ENCODE data around the gene HTT-AS.

DNA sequence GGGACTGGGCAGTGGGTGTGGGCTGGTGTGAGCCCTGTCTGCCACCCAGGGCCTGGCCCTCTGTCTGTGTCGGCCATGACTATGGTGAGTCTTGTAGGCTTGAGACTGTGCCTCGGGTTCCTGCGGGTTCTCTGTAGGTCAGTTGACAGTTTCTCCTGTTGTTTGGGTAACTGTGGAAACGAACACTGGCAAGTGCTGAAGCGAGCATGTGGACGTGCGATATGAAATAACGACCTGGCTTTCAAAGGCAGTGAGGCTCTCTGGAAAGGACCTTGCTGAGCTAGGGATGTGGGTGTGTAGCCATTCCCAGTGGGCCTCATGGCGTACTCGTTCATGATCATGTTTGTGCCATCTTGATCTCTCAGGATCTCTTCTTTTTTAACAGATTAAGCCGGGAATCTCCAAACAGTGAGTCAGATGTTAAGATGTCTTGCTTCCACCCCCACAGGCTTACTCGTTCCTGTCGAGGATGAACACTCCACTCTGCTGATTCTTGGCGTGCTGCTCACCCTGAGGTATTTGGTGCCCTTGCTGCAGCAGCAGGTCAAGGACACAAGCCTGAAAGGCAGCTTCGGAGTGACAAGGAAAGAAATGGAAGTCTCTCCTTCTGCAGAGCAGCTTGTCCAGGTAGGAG, 41.4 kb upstream of the HTT-AS start:
- TF ChIP-seq, protein P1, sequence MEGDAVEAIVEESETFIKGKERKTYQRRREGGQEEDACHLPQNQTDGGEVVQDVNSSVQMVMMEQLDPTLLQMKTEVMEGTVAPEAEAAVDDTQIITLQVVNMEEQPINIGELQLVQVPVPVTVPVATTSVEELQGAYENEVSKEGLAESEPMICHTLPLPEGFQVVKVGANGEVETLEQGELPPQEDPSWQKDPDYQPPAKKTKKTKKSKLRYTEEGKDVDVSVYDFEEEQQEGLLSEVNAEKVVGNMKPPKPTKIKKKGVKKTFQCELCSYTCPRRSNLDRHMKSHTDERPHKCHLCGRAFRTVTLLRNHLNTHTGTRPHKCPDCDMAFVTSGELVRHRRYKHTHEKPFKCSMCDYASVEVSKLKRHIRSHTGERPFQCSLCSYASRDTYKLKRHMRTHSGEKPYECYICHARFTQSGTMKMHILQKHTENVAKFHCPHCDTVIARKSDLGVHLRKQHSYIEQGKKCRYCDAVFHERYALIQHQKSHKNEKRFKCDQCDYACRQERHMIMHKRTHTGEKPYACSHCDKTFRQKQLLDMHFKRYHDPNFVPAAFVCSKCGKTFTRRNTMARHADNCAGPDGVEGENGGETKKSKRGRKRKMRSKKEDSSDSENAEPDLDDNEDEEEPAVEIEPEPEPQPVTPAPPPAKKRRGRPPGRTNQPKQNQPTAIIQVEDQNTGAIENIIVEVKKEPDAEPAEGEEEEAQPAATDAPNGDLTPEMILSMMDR (IDR thresholded peaks at IDR 0.05; ENCODE audit: low read length) = no peak
- no peak for TF ChIP-seq EZH2 (IDR thresholded peaks at IDR 0.05; ENCODE audit: borderline replicate concordance, low read length)

All from OCI-LY1 (cell line).